Right renal cortex interstitium (tissue), 3 donors: Measurements from ENCODE around the gene C14orf119. TPM values are rescaled to one million over a fixed set of nuclear protein-coding genes. Genes with fewer than 3 reads are reported as not detected.

Experiments used
- DNase-seq, 3 donors: peaks; one replicate each; pipeline ENCODE4 v3.0.0-alpha.2; 2013; ENCODE audit warnings: low read depth in 3 of 3, low spot score in 2 of 3
- polyA plus RNA-seq, 3 donors: library from polyadenylated mRNA; unstranded; fragments of 120-200 nt; gene quantifications; one replicate each; pipeline ENCODE4 v1.2.1, GENCODE V29; 2013; ENCODE audit not compliant: insufficient read length in 3 of 3

C14orf119 gene
- polyA plus RNA-seq, 3 donors = 90.1 to 102 (median 91.2) TPM

DNA sequence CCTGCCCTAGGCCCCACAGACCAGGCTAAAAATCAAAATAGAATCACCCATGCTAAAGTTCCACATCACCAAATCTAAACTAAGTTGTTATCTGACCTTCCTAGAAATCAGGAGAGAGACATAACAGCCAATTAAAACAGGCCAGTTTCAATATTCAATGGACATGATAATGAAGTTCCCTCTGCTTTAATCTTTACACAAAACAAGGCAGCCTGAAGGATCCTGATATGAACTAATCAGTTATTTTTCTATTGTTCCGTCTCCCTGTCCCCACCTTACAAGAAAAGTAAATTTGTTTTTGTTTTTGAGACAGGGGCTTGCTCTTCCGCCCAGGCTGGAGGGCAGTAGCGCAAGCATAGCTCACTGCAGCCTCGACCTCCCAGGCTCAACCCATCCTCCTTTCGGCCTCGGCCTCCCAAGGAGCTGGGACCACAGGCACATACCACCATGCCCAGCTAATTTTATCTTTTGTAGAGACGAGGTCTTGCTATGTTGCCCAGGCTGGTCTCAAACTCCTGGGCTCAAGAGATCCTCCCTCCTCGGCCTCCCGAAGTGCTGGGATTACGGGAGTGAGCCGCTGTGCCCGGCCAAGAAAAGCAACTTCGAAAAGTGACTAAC lies 29.1 kb downstream of the C14orf119 start:
- no peak for DNase-seq

DNA sequence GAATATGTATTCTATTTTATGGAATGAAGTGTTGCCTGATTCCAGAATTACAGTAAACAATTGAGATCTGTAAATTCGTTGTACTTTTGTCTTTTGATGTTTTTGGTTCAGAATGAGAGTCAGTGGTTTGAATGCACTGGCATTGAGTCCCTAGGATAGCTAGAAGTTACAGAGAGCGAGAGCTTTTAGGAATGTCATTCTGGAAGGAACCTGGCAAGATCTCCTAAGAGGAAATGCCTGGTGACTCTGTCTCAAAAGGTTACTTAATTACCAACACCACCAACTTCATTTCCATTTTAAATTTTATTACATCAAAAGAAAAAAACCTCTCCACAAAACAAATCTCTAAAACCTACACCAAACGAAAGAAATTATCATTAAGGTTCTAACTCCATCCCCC lies 29.7 kb downstream of the C14orf119 start:
- DNase-seq = no peak

DNA sequence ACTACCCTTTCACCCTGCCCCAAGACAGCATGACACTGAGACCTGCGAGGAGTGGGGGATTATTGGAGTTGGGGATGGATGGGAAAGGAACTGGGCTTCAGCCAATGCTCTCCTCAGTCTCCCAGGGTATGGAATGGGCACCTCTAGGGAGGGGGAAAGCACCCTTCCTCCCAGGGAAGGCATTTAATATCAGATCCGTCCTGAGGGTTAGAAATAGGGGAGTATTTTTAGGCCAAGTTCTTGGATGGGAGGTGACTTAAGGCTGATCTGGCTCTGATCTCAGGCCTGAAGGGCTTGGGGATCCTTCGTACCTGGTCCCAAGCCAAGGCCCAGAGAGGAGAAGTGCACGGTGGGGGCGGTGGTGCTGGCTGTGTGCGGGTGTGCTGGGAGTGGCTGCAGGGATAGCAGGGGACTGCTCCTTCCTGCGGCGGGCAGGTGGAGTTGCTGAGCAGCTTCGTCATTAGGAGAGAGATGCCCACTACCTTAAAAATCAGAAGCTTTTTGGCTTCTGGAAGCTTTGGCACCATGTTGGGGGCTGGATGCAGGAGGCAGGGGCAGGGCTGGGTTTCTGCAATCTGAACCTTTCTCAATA lies 30.7 kb downstream of the C14orf119 start:
- no peak for DNase-seq

DNA sequence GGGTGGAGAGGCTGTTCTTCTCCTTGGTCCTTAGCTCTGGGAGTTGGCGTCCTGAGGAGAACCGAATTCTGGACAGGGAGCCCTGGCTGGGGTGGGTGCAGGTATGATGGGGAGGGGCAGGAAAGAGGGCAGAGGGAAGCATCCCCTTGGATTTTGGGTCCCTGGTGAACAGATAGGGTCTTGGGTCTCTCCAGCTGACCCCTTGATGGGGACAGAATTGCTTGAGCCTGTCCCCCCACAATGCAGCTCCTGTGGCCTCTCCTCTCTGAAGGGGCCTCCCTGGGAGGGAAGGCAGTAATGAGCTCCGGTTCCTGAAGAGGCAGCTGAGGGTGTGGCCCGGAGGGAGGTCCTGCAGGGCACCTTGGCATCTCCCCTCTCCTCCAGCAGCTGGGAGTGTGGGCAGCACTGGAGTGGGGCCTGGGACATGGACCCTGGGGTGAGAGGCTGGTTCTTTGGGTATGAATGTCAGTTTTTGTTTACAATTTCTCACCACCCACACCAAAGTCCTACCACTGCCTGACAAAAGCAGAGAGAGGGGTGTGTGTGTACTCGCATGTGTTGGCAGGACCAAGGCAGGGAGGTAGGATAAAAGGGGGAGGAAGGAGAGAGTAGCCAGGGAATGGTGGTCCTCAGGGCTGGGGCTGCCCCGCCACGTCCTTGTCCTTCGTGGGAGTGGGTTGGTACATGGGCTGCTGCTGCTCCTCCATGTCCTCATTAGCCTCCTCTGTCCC lies 31.4 kb downstream of the C14orf119 start:
- DNase-seq = no peak

DNA sequence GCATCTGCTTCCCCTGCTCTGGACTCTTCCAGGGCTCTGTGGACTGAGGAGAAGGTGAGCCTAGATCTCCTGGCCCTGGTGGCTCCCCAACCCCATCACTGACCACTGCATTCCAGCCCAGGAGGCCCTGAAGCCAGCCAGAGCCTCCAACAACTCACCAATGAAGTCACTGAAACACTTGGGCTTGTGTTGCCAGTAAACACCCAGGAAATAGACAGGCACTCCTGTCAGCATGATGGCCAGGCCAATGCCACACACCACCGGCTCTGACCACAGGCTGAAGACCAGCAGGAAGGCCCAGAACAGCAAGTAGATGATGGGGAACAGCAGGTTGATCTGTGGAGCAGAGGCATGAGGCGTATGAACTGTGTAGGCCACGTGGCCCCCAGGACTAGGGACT lies 32.6 kb downstream of the C14orf119 start:
- no peak for DNase-seq

DNA sequence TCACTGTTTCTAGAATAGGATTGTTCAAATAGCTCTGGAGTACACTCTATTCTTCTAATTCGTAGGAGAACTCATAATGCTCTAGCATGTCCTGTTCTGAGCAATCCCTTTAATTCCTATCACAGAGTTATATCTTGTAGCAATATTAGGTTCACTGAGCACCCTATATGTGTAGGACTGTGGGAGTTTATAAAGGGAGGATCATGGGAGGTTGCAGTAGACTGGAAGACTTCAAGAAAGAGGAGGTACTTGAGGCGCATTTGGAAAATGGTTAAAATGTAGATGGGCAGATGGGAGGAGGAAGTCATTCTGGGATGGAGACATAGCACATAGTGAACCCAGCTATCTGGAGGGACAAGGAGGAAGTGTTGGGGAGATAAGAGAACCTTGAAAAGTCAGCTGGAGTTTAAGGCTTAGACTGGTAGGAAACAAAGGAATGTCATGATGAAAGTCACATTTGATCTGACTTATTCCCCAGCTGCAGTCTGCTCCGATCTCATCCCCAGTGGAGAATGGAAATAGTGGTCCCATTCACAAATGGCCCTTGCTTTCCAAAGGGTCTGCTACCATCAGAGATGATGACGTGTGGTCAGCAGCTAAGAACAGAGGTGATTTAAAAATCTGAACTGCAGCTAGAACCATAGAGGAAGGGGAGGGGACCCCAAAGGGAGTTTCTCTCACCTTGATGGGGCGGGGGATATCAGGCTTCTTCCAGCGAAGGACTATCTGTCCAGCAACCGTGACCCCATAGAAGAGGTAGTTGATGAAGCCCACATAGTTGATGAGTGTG lies 33.9 kb downstream of the C14orf119 start:
- no peak for DNase-seq

DNA sequence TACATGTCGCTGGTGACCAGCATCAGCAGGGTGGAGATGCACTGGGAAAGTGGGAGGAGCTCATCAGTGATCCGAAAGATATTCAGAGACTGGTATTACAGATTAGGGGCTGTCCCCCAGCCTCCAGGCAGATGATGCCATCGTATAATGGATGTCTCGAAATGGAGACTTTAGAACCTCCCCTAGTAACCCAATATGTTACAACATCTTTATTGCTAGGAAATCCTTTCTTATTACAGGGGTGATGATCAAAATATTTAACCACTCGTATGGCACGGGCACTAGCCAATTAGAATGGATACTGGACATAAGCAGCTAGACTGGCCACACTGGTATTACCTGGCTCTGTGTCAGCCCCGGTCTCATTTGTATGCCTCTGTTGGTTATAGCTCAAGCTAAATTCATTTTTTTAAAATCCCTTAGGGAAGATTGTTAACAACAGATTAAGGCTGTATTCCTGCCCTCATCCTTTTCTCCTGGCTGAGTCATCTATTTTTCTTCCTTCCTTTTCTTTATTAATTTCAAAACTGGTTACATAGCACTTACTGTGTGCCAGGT lies 34.5 kb downstream of the C14orf119 start:
- no peak for DNase-seq

DNA sequence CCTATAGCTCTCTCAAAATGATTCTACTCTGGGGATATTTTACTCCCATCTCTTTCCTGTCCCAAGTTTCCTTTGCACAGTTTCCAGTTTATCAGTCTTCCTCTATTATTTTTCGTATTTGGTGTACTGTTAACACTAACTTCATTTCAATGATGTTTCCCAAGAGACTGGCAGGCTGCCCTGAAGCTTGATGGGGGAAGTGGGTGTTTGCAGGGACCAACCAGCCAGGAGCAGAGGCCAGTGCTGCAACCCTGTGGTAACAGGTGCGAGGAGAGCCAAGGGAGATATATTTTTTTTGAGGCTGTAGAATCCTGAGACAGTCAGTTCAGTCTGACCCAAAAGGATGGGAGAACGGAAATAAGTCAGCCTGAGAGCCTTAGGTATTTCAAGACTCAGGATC lies 35.6 kb downstream of the C14orf119 start:
- DNase-seq = no peak

DNA sequence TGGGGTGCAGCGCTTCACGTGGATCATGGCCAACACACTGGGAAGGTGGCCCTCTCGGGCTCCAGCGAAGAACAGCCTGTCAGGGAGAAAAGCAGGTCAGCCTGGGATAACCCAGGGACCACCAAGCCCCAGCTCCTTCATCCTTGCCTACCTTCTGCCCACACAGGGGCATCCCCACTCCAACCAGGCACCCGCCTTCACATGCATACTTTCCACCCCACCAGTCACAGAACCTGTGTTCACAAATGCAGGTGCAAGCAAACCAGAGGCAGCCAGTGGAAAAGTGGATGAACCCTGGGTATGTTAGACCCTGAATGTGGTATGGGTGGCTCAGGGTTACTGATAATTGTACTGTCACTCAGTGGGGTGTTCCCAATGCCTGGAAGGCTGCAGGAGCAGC lies 36.2 kb downstream of the C14orf119 start:
- no peak for DNase-seq

DNA sequence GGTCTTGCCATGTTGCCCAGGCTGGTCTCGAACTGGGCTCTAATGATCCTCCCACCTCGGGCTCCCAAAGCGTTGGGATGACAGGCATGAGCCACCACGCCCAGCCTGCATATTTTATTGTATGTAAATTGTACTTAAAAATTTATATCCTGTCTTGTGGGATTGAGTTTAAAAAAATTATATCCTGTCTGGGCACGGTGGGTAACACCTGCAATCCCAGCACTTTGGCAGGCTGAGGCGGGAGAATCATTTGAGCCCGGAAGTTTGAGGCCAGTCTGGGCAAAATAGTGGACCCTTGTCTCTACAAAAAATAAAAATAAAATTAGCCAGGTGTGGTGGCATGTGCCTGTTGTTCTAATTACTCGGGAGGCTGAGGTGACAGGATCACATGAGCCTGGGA lies 37.7 kb downstream of the C14orf119 start:
- no peak for DNase-seq

DNA sequence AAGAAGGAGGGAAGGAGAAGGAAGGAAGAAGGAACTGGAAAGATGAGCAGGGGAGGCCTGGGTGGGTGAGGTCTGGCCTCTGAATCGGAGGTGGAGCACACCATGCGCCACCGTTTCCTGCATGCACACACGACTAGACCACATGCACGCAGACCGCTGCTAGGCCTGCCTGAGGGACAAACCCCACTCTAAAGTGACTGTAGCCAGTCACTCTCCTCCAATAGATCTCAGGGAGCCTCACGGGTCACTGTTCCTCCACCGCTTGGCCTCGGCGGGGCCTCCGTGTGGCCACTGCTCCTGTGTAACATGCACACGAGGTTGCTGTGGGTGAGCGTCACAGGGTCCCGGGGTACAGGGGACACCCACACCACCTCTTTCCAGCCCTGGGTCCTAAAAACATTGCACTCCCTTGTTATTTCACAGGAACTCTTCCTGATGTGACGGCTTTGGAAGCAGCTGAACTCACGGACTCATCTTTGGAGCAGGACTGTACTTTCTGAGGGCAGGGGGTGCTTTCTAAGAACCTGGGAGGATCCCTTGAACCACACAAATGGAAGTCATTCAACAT lies 41.3 kb downstream of the C14orf119 start:
- no peak for DNase-seq

DNA sequence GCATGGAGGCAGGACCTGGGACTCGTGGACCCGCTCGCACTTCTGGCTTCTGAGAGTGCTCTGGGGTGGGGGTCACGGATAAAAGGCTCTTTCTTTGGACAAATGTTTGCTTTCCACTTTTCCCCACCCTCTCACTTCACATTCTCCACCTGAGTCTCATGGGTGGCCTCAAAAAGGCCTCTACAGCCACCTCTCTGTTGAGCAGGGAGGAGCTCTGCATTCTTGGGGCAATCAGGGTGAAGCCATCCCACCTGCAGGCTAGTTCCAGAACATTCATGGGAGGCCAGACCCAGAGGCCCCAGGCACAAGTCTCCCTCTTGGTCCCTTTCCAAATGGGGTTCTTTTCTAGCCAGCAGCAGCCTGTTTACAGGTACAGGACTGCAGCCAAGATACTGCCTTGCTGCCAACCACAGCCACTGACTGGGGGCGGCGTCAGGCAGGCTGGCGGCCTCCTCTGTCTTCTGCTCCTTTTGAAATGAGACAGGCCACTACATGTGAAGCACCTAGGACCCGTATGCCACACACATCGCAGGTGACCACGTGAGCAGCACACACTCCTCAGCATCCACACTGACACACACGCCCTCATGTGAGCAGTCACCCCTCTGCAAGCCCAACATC lies 42.0 kb downstream of the C14orf119 start:
- no peak for DNase-seq

DNA sequence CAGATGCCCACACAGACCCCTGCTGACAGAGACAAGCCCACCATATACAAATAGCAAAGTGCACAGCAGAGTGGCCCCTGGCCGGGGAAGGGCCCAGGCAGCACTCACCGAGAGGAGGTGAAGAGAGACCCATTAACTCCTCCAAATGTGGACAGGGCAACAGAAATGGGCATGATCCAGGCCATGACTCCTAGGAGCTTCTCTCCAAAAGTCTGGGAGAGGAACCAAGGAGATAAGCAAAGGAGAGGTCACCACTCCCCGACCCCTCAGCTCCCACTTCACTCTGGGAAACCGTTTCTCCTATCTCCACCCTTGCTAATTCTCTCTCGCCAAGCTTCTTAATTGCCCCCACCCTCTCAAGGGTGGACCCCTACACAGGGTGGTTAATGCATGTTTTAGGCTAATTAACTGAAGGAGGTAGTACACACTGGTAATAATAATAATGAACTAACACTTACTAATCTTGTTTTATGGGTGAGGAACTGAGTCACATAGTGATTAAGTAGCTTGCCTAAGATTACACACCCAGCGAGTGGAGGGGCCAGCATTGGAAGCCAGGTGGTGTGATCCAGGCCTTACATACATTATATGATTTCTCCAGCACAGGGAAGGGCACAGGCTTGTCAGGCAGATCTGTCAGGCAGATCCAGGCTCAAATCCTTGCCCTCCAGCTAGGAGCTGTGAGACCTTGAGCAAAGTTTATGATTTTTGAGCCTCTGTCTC lies 42.7 kb downstream of the C14orf119 start:
- DNase-seq = no peak

DNA sequence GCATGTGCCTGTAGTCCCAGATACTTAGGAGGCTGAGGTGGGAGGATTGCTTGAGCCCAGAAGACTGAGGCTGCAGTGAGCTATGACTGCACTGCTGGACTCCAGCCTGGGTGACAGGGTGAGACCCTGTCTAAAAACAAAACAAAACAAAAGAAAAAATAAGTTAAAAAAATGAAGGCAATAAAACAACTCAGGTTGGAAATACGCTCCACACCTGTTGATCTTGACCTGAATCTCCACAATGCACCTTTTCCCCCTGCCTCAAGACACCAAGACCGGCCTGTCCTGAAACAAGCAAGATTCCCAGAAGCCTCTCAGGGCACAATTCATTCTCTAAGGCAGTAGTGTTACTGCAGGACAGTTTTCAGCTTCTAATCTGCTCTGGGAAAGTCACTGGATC lies 44.6 kb downstream of the C14orf119 start:
- no peak for DNase-seq

DNA sequence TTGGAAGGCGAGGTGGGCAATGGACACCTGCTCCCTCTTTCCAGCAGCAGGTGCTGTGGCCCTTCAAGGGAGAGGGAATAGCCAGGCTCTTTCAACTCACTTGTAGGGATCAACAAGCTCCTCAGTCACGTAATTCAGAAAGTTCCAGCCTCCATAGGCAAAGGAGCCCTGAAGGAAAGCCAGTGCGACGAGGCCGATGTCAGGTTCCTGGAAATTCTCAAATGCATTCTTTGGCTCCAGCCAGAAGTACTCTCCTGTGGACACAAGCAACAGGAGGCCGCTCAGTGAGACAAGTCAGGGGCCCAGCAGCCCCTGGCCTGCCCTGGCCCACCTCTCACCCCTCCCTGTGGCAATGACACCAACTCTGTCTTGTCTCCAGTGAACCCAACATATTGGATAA lies 45.1 kb downstream of the C14orf119 start:
- no peak for DNase-seq

DNA sequence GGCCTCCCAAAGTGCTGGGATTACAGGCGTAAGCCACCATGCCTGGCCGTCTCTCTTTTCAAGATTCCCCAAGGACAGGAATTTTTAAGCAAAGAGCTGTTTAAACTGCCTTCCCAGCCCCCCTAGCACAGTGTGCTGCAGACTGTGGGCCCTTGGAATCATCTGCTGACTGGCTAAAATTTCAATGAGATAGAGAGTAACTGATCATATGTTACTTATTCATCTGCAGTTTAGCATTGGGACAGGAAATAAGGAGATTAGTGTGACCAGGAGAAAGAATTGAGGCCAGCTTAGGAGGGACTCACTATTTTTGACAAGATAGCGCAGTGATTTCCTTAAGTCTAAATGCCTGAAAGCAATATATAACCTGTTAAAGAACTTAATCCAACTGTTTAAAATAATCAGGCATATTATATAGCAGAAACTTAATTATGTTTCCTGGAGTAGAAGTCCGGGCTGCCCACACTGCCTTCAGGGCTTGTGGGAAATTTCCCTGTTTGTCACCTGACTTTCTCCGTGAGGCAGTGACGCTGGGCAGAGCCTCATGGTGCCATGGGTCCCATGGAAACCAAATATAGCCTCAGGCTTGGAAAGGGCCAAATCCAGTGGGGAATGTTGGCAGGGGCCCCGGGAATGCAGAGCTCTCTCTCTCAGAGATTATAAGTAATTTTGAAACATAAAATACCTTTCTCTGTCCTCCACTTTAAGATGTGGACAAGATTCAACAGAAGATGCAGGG lies 46.6 kb downstream of the C14orf119 start:
- no peak for DNase-seq

DNA sequence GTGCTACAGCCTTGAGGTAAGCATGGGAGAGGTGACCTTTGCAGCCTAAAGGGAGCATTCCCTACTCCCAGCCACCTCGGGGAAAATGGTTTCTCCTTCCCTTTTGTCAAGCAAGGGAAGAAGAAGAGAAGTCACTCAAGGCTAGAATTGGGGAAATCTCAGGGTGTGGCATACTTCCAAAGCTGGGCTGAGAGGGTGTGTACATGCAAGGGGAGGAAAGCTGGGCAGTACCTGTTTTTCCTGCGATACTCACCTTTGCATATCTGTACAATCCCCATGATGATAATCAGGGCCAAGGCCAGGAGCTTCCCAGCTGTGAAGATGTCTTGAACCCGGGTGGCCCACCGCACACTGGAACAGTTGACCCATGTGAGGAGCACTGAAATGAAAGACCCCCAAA lies 47.5 kb downstream of the C14orf119 start:
- no peak for DNase-seq

DNA sequence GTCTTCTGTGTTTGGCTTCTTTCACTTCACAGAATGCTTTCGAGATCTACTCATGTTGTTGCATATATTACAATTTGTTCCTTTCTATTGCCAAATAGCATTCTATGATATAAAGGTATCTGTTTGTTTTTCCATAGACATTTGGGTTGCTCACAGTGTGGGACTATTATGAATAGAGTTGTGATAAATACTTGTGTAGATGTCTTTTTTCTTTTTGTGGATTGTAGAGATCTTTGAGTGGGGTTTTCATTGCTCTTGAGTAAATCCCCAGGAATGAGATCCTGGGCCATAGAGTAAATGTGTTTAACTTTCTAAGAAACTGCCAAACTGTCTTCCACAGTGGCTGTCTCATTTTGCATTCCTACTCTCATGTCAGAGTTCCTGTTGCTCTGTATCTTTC lies 48.6 kb downstream of the C14orf119 start:
- no peak for DNase-seq

DNA sequence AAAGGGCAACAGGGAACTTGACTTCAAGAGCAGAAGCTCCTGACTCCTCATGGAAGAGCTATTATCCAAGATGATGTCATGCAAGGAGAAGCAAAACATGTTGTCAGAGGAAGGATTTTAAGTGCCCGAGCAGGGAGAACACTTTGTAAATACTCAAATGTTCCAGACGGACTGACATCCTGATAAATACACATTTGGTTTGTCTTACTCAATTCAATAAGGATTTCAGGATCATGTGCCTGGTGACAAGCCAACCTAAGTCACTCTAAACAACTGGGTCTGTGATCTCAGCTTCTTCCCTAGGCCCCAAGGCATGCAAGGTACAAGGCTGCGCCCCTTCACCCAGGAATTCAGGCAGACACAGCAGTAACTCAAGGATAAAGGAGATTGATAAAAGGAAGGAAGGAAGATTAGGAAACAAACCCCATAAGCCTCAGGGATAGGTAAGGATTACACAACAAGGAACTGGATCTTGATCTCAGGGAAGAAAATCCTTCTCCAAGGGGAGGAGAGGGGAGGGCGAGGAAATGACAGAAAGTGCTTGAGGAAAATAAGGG lies 50.6 kb downstream of the C14orf119 start:
- no peak for DNase-seq
